ENCODE results near the gene INTS4. TPM values are rescaled to one million over a fixed set of nuclear protein-coding genes. Genes with fewer than 3 reads are reported as not detected.

The INTS4 gene
- polyA plus RNA-seq, 1 donor (not counting 4 experiments of a cell fraction or from before 2014, with no cell fraction given), result 18.0 TPM

DNA sequence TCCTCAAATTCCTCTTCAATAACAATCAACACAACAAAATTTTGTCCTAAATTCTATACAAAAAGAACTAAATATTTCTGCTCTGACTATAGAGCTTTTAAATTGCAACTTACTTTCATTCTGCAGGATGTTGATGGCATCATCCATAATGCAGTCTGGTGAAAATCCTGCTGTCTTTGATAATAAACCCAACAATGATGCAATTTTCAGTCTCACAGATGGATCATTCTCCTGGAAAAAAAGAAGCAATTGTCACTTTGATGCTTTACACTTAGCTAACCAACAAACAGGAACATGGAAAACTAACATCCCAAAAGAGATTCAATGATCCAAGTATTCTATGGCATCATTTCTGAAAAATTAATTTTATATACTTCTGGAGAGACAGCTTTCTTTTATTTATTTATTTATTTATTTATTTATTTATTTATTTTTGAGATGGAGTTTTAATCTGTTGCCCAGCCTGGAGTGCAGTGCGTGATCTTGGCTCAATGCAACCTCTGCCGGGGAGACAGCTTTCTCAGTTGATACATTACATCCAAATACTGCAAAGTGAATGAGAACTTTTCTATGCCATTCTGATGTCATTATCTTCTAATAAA lies 13.0 kb downstream of the INTS4 start:
- DNase-seq (ENCODE audit: low read depth, low spot score), result no peak
- Histone ChIP-seq H3K27me3 (ENCODE audit: control insufficient read depth, extremely low read depth, insufficient read depth, low read length) (no peaks in the 10 kb centered on the region), H3K4me1 (ENCODE audit: control insufficient read depth, extremely low read depth, insufficient read depth, low read length) (no peaks in the 10 kb centered on the region), H3K79me2 (ENCODE audit: control insufficient read depth, insufficient read depth, low read length) (peaks cover 7% of the 10 kb centered on the region), H4K20me1 (ENCODE audit: control insufficient read depth, extremely low read depth, insufficient read depth, low read length) (no peaks in the 10 kb centered on the region), H3K9me1 (ENCODE audit: control insufficient read depth, extremely low read depth, insufficient read depth, low read length) (no peaks in the 10 kb centered on the region), H3K9me3 (ENCODE audit: control insufficient read depth, low read depth, low read length) (no peaks in the 10 kb centered on the region), H3K4me3 (ENCODE audit: control insufficient read depth in 2 of 3, extremely low read depth in 1 of 3, insufficient read depth in 2 of 3, low read depth in 1 of 3, low read length in 3 of 3) (no peak overlapping the region), H3K4me2 (ENCODE audit: control insufficient read depth, extremely low read depth, insufficient read depth, low read depth, low read length) (no peak overlapping the region), H3K36me3 (ENCODE audit: control insufficient read depth in 2 of 2, extremely low read depth in 1 of 2, insufficient read depth in 2 of 2, low read length in 2 of 2) (peaks cover 0 to 8% of the 10 kb centered on the region in 2 experiments), H3K27ac (ENCODE audit: control insufficient read depth, insufficient read depth, low read length) (no peak overlapping the region), H2AFZ (ENCODE audit: control insufficient read depth, low read length) (no peak overlapping the region), H3K9ac (ENCODE audit: control insufficient read depth, extremely low read depth, insufficient read depth, low read length) (no peak overlapping the region)
- FAIRE-seq, result no peak
- TF ChIP-seq CTCF (optimal IDR thresholded peaks at IDR 0.05 in 1 of 3, IDR thresholded peaks at IDR 0.05 in 1 of 3, conservative IDR thresholded peaks at IDR 0.05 in 1 of 3; ENCODE audit: extremely low read depth in 1 of 3, insufficient read depth in 2 of 3, low read length in 3 of 3) (no peak), EZH2 (IDR thresholded peaks at IDR 0.05; ENCODE audit: low read length) (no peak)
- dilution Hi-C loops (cut with MboI; ENCODE audit: extremely low pct_ligation_motif_present, low sequenced_read_pairs), result no loop called here

DNA sequence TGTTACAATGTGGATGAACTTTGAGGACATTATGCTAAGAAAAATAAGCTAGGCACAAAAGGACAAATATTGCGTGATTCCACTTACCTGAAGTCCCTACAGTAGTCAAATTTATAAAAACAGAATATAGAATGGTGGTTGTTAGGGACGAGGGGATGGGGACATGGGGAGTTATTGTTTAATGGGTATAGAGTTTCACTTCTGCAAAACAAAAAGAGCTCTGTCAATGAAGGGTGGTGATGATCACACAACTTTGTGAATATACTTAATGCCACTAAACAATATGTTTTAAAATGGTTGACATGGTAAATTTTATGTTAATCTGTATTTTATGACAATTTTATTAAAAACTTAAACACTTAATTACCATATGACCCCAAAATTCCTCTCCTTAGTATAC lies 26.1 kb downstream of the INTS4 start:
- Histone ChIP-seq H3K9ac (ENCODE audit: control insufficient read depth, extremely low read depth, insufficient read depth, low read length) (no peak overlapping the region), H3K79me2 (ENCODE audit: control insufficient read depth, insufficient read depth, low read length) (no peaks in the 10 kb centered on the region), H3K4me2 (ENCODE audit: control insufficient read depth, extremely low read depth, insufficient read depth, low read depth, low read length) (no peak overlapping the region), H3K27me3 (ENCODE audit: control insufficient read depth, extremely low read depth, insufficient read depth, low read length) (no peaks in the 10 kb centered on the region), H4K20me1 (ENCODE audit: control insufficient read depth, extremely low read depth, insufficient read depth, low read length) (no peaks in the 10 kb centered on the region), H3K9me3 (ENCODE audit: control insufficient read depth, low read depth, low read length) (no peaks in the 10 kb centered on the region), H3K9me1 (ENCODE audit: control insufficient read depth, extremely low read depth, insufficient read depth, low read length) (no peaks in the 10 kb centered on the region), H3K4me3 (ENCODE audit: control insufficient read depth in 2 of 3, extremely low read depth in 1 of 3, insufficient read depth in 2 of 3, low read depth in 1 of 3, low read length in 3 of 3) (no peak overlapping the region), H3K4me1 (ENCODE audit: control insufficient read depth, extremely low read depth, insufficient read depth, low read length) (no peaks in the 10 kb centered on the region), H3K27ac (ENCODE audit: control insufficient read depth, insufficient read depth, low read length) (no peak overlapping the region), H3K36me3 (ENCODE audit: control insufficient read depth in 2 of 2, extremely low read depth in 1 of 2, insufficient read depth in 2 of 2, low read length in 2 of 2) (no peaks in the 10 kb centered on the region), H2AFZ (ENCODE audit: control insufficient read depth, low read length) (no peak overlapping the region)
- FAIRE-seq (no peak), DNase-seq (ENCODE audit: low read depth, low spot score) (no peak)
- TF ChIP-seq CTCF (optimal IDR thresholded peaks at IDR 0.05 in 1 of 3, IDR thresholded peaks at IDR 0.05 in 1 of 3, conservative IDR thresholded peaks at IDR 0.05 in 1 of 3; ENCODE audit: extremely low read depth in 1 of 3, insufficient read depth in 2 of 3, low read length in 3 of 3), result no peak
- no peak for TF ChIP-seq EZH2 (IDR thresholded peaks at IDR 0.05; ENCODE audit: low read length)
- dilution Hi-C loops (cut with MboI; ENCODE audit: extremely low pct_ligation_motif_present, low sequenced_read_pairs), result no loop called here
